GM19193 (cell line): Measurements from ENCODE around the gene KLHL25.

Experiments used
- POLR2A ChIP-seq: IDR thresholded peaks from 4 replicates; pipeline ENCODE4 v1.6.1; 2011; ENCODE audit not compliant: insufficient read depth, insufficient read length; ENCODE audit errors: extremely low read depth

The KLHL25 gene

GRCh38 chr15:85786781-85787114 is 8.0 kb downstream of the KLHL25 start:
- TF ChIP-seq POLR2A = no peak

GRCh38 chr15:85785887-85786780 is 8.6 kb downstream of the KLHL25 start:
- TF ChIP-seq POLR2A = no peak

- TF ChIP-seq POLR2A = no peak
Observed at GRCh38 chr15:85782064-85782463, 12.7 kb downstream of the KLHL25 start.

GRCh38 chr15:85781099-85781498 is 13.6 kb downstream of the KLHL25 start:
- TF ChIP-seq POLR2A = no peak

GRCh38 chr15:85780225-85780985 is 14.3 kb downstream of the KLHL25 start:
- TF ChIP-seq POLR2A = no peak

GRCh38 chr15:85779249-85779648 is 15.5 kb downstream of the KLHL25 start:
- TF ChIP-seq POLR2A = no peak

- no peak for TF ChIP-seq POLR2A
Observed at GRCh38 chr15:85778107-85778776, 16.5 kb downstream of the KLHL25 start.

- no peak for TF ChIP-seq POLR2A
Observed at GRCh38 chr15:85777250-85778106, 17.2 kb downstream of the KLHL25 start.

- TF ChIP-seq POLR2A = no peak
Observed at GRCh38 chr15:85773970-85774369, 20.8 kb downstream of the KLHL25 start.

- no peak for TF ChIP-seq POLR2A
Observed at GRCh38 chr15:85773249-85773648, 21.5 kb downstream of the KLHL25 start.

GRCh38 chr15:85772668-85773067 is 22.1 kb downstream of the KLHL25 start:
- TF ChIP-seq POLR2A = no peak

GRCh38 chr15:85771781-85772445 is 22.8 kb downstream of the KLHL25 start:
- TF ChIP-seq POLR2A = no peak

- TF ChIP-seq POLR2A = no peak
Observed at GRCh38 chr15:85771271-85771670, 23.5 kb downstream of the KLHL25 start.
